Ovary (tissue), 9 donors: ENCODE measurements around the gene TEX48. TPM values are rescaled to one million over a fixed set of nuclear protein-coding genes. Genes with fewer than 3 reads are reported as not detected.

ENCODE experiments used
- DNase-seq, 5 donors: peaks; one replicate each; pipeline ENCODE4 v3.0.0-alpha.2; 2019 to 2020
- H3K27ac ChIP-seq, 2 donors: fragments of 200-600 bp; one replicate each; pipeline versions ENCODE4 v1.5.1 to v1.8.0; 2019 to 2022
- H3K27me3 ChIP-seq: fragments of 200-600 bp; one replicate; pipeline ENCODE4 v1.8.0; 2022
- H3K36me3 ChIP-seq: fragments of 200-600 bp; sonication (generic); one replicate; pipeline ENCODE4 v1.5.1; 2019
- H3K4me1 ChIP-seq: one replicate; pipeline ENCODE4 v1.8.1; 2013; ENCODE audit warnings: mild to moderate bottlenecking, moderate library complexity; ENCODE audit not compliant: insufficient read depth
- H3K4me3 ChIP-seq: fragments of 200-600 bp; sonication (generic); one replicate; pipeline ENCODE4 v1.5.1; 2017
- H3K9me3 ChIP-seq, 2 donors: fragments of 200-600 bp in 1 of 2; sonication (generic) in 1 of 2; one replicate each; pipeline versions ENCODE4 v1.5.1 to v1.8.1; 2013 to 2019; ENCODE audit warnings: mild to moderate bottlenecking in 1 of 2, moderate library complexity in 1 of 2
- EP300 ChIP-seq: sonication (generic); formaldehyde crosslinking; IDR thresholded peaks from one replicate; pipeline ENCODE4 v1.6.1; 2017; ENCODE audit warnings: antibody characterized with exemption
- POLR2A ChIP-seq: fragments of 450-650 bp; IDR thresholded peaks from one replicate; pipeline ENCODE4 v1.6.1; 2017; ENCODE audit warnings: antibody characterized with exemption, mild to moderate bottlenecking, moderate library complexity
- WGBS, 3 donors: extraction: QIAGEN DNeasy Blood & Tissue Kit in 1 of 3; methylation state at CpG; one replicate each; pipeline versions ENCODE4 v1.1.5 to v1.1.7; 2013 to 2017; 5-methylcytosine and 5-hydroxymethylcytosine counted together
- intact Hi-C, 4 donors: fragments of 100-400 bp; cut with DNase I; formaldehyde crosslinking; loops; one replicate each; pipeline versions ENCODE4 v1.11.0 to v1.15.1; 2022 to 2023
- polyA plus RNA-seq, 2 donors: library from polyadenylated mRNA; stranded (reverse); fragments of 200-250 nt in 1 of 2; fragments of 350-450 nt in 1 of 2; fragmentation: Illumina TruSeq in 1 of 2; extraction: RNeasy Lipid Tissue Mini Kit (QIAGEN cat#74804) in 1 of 2; gene quantifications; one replicate each; pipeline ENCODE4 v1.2.3, GENCODE V29; 2013 to 2014
- total RNA-seq, 7 donors: library from RNA; depleted of rRNA in 2 of 7; stranded (reverse); fragments of >200 nt in 2 of 7; fragmentation: NEBNext Ultra II Directional in 3 of 7; extraction: Animal tissue kit (Norgen Biotek cat#: 25700) in 3 of 7; gene quantifications; one replicate each; pipeline versions ENCODE4 v1.1.0 to v1.2.4, GENCODE V29; 2016 to 2023
- TF ChIP-seq, protein P1 (sequence below), 3 donors: fragments of 450-650 bp in 2 of 3; fragments of 200-600 bp in 1 of 3; IDR thresholded peaks; one replicate each; pipeline versions ENCODE4 v1.5.1 to v1.8.0; 2016 to 2022; ENCODE audit warnings: antibody characterized with exemption in 3 of 3, mild to moderate bottlenecking in 1 of 3
- donor health status: DM: no; HTN: no; CAD: no; lungs with moderate emphysema.
- donor health status: DM: no; HTN: no; CAD: no.
- donor health status: Bipolar disorder and iron deficiency.
- donor health status: DM: yes; HTN: yes; CAD: no.
- donor health status: DM: no; HTN: no; CAD: no.
- donor health status: DM: yes; HTN: yes; CAD: no.

TEX48 gene
- total and polyA plus RNA-seq, 9 donors: not detected

DNA sequence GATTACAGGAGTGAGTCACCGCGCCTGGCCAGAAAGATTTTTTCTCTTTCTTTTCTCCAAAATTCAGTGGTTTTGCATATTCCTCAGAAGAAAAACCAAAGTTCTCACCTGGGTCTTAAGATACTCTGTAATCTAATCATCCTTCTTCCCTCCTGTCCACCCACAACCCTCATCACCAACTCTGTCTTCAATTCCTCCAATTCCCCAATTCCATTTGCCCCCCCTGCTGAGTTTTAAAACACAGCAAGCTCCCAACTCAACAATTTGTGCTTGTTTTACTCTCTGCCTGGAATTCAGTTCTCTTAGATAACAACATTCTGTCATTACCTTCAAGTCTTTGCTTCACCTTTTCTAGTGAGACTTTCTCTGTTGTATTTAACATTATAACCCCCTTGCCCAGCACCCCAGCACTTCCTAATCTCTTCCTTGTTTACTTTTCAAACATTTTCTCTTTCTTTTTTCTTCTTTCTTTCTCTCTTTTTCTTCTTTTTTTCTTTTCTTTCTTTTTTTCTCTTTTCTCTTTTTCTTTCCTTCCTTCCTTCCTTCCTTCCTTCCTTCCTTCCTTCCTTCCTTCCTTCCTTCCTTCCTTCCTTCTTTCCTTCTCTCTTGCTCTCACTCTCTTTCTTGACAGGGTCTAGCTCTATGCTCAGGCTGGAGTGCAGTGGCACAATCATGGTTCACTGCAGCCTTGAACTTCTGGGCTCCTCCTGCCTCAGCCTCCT is 7.8 kb downstream of the TEX48 start:
- Histone ChIP-seq H3K27me3 (no peaks in the 10 kb centered on the region), H3K4me1 (no peaks in the 10 kb centered on the region), H3K36me3 (no peaks in the 10 kb centered on the region), H3K27ac (no peak overlapping the region), H3K9me3 (no peaks in the 10 kb centered on the region), H3K4me3 (no peak overlapping the region)
- TF ChIP-seq EP300: no peak
- TF ChIP-seq POLR2A: no peak
- TF ChIP-seq, protein P1, sequence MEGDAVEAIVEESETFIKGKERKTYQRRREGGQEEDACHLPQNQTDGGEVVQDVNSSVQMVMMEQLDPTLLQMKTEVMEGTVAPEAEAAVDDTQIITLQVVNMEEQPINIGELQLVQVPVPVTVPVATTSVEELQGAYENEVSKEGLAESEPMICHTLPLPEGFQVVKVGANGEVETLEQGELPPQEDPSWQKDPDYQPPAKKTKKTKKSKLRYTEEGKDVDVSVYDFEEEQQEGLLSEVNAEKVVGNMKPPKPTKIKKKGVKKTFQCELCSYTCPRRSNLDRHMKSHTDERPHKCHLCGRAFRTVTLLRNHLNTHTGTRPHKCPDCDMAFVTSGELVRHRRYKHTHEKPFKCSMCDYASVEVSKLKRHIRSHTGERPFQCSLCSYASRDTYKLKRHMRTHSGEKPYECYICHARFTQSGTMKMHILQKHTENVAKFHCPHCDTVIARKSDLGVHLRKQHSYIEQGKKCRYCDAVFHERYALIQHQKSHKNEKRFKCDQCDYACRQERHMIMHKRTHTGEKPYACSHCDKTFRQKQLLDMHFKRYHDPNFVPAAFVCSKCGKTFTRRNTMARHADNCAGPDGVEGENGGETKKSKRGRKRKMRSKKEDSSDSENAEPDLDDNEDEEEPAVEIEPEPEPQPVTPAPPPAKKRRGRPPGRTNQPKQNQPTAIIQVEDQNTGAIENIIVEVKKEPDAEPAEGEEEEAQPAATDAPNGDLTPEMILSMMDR (IDR thresholded peaks at IDR 0.05): no peak
- 77 to 98% (median 81%) methylated on average over 2 of the region's 2 CpGs for WGBS, 3 donors
- intact Hi-C loops: no loop called here
- no peak for DNase-seq

- Histone ChIP-seq H3K27me3 (no peaks in the 10 kb centered on the region), H3K27ac (no peak overlapping the region), H3K36me3 (no peaks in the 10 kb centered on the region), H3K9me3 (no peaks in the 10 kb centered on the region), H3K4me1 (no peaks in the 10 kb centered on the region), H3K4me3 (no peak overlapping the region)
- no peak for DNase-seq
- intact Hi-C loops: no loop called here
- TF ChIP-seq POLR2A: no peak
- no peak for TF ChIP-seq EP300
- TF ChIP-seq, protein P1 (IDR thresholded peaks at IDR 0.05): no peak
- 28 to 33% (median 30%) methylated on average over 1 of the region's 1 CpG for WGBS, 3 donors
Measured at GRCh38 chr9:114671605-114672004, 10.4 kb downstream of the TEX48 start.

DNA sequence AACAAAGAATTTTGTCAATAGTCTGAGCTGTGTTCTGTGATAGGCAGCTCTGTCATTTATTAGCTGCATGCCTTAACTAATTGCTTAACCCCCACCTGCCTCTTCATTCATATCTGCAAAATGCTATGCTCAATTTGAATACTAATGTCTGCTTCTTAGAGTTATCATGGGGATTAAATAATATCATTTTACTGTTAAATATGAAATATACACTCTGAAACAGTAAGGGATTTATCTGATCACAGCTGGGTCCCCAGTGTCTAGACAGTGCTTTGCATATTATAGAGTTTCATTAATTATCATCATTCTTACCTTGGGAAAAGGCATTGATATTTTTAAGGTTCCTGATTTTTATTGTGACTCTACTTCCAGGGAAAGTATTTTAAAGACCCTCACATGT is 12.0 kb downstream of the TEX48 start:
- Histone ChIP-seq H3K27me3 (no peaks in the 10 kb centered on the region), H3K4me3 (no peak overlapping the region), H3K9me3 (no peaks in the 10 kb centered on the region), H3K27ac (no peak overlapping the region), H3K4me1 (no peaks in the 10 kb centered on the region), H3K36me3 (no peaks in the 10 kb centered on the region)
- TF ChIP-seq, protein P1 (IDR thresholded peaks at IDR 0.05): no peak
- no peak for TF ChIP-seq EP300
- no peak for TF ChIP-seq POLR2A
- no peak for DNase-seq
- intact Hi-C loops: no loop called here

DNA sequence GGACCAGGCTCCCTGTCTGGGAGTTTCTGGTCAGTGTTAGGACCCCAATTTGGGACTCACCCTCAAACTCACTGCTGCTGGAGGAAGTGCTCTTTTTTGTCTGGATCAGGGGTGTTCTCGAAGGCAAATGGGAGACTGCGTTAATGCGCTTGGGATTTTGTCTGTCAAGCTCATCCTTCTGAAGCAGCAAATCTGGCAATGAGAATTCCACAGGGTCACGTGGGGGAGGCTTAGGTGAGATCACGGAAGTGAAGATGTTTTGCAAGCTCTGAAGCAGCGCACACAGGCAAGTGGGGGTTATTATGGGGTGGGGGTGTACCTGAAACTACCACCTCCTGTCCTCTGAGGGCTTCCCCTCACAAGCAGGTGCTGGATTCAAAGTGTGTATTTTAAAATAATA is 13.8 kb downstream of the TEX48 start:
- no peaks in the 10 kb centered on the region for H3K4me1 ChIP-seq
- H3K9me3 ChIP-seq: no peaks in the 10 kb centered on the region
- no peaks in the 10 kb centered on the region for H3K36me3 ChIP-seq
- H3K27ac ChIP-seq: no peak overlapping the region
- no peak overlapping the region for H3K4me3 ChIP-seq
- no peak for DNase-seq
- intact Hi-C loops: no loop called here
- no peaks in the 10 kb centered on the region for H3K27me3 ChIP-seq
- WGBS, 3 donors: 40 to 44% (median 40%) methylated on average over 6 of the region's 6 CpGs
- TF ChIP-seq POLR2A: no peak
- no peak for TF ChIP-seq EP300
- TF ChIP-seq, protein P1 (IDR thresholded peaks at IDR 0.05): no peak
